Articular chondrocyte of knee joint (primary cell): ENCODE results near the gene OR13A1. TPM values are rescaled to one million over a fixed set of nuclear protein-coding genes. Genes with fewer than 3 reads are reported as not detected.

ENCODE experiments used
- total RNA-seq: library from RNA; depleted of rRNA; stranded (reverse); fragments of >200 nt; gene quantifications from 2 replicates; pipeline ENCODE4 v1.2.3, GENCODE V29; 2012

OR13A1 gene, protein sequence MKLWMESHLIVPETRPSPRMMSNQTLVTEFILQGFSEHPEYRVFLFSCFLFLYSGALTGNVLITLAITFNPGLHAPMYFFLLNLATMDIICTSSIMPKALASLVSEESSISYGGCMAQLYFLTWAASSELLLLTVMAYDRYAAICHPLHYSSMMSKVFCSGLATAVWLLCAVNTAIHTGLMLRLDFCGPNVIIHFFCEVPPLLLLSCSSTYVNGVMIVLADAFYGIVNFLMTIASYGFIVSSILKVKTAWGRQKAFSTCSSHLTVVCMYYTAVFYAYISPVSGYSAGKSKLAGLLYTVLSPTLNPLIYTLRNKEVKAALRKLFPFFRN
- not detected in 2 replicates for total RNA-seq

DNA sequence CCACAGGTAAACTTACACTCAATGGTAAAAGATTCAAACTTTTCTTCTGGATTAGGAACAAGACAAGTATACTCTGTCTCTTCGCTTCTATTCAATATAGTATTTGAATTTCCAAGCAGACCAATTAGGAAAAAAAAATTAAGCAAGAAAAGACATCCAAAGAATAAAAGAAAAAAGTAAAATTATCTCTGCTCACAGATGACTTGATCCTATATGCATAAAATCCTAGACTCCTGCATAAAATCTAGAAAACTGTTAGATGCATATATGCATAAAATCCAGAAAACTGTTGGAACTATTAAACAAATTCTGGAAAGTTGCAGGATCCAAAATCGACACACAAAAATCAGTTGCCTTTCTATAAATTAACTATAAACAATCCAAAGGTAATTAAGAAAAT lies at the start of gene OR13A1:
OR13A1 (minus strand) TSS at position 101 of the 400 bp plus-strand sequence. CDS start 11,186 bp downstream, outside the sequence.

Other genes starting within 250 kb of the OR13A1 start
- gene ALOX5, start 58.6 kb upstream of the OR13A1 start, total RNA-seq: not detected in 2 replicates